Mesenchymal stem cell (in vitro differentiated cells and primary cell): Measurements from ENCODE around the gene THPO.

Source experiments
- DNase-seq: peaks from one replicate; pipeline ENCODE4 v3.0.0-alpha.2; 2013
- H2AFZ ChIP-seq: one replicate; pipeline ENCODE4 v1.6.1; 2013; ENCODE audit warnings: low read depth, mild to moderate bottlenecking, control low read depth, inconsistent platforms, low read length, moderate library complexity
- H2AK5ac ChIP-seq: 2 replicates; pipeline ENCODE4 v1.6.1; 2013; ENCODE audit warnings: low read length, moderate library complexity, mild to moderate bottlenecking, inconsistent platforms; ENCODE audit not compliant: severe bottlenecking
- H2BK120ac ChIP-seq: one replicate; pipeline ENCODE4 v1.6.1; 2013; ENCODE audit warnings: low read depth, mild to moderate bottlenecking, inconsistent platforms, low read length, moderate library complexity
- H2BK12ac ChIP-seq, 2 experiments: one replicate each; pipeline ENCODE4 v1.6.1; 2013; ENCODE audit warnings: inconsistent platforms in 2 of 2, low read length in 2 of 2, mild to moderate bottlenecking in 2 of 2, moderate library complexity in 2 of 2, control low read depth in 1 of 2
- H2BK15ac ChIP-seq: one replicate; pipeline ENCODE4 v1.6.1; 2013; ENCODE audit warnings: mild to moderate bottlenecking, low read depth, inconsistent platforms; ENCODE audit not compliant: poor library complexity, severe bottlenecking
- H2BK5ac ChIP-seq: 2 replicates; pipeline ENCODE4 v1.6.1; 2013; ENCODE audit warnings: low read depth, mild to moderate bottlenecking, low read length, control low read depth, inconsistent platforms; ENCODE audit not compliant: poor library complexity, severe bottlenecking
- H3K14ac ChIP-seq, 2 experiments: one replicate each; pipeline ENCODE4 v1.6.1; 2013; ENCODE audit warnings: inconsistent platforms in 2 of 2, low read length in 2 of 2, control low read depth in 1 of 2, mild to moderate bottlenecking in 1 of 2, moderate library complexity in 1 of 2
- H3K18ac ChIP-seq, 2 experiments: one replicate each; pipeline ENCODE4 v1.6.1; 2013; ENCODE audit warnings: inconsistent platforms in 2 of 2, low read length in 2 of 2, control low read depth in 1 of 2, low read depth in 1 of 2, mild to moderate bottlenecking in 1 of 2
- H3K23ac ChIP-seq, 2 experiments: one replicate each; pipeline ENCODE4 v1.6.1; 2013; ENCODE audit warnings: inconsistent platforms in 2 of 2, low read length in 2 of 2, mild to moderate bottlenecking in 2 of 2, moderate library complexity in 2 of 2, control low read depth in 1 of 2
- H3K27ac ChIP-seq: 2 replicates; pipeline ENCODE4 v1.5.1; 2013; ENCODE audit warnings: mild to moderate bottlenecking, moderate library complexity, low read length, control low read depth, inconsistent platforms; ENCODE audit not compliant: poor library complexity, severe bottlenecking
- H3K27me3 ChIP-seq, 2 experiments: 2 replicates each; pipeline versions ENCODE4 v1.6.1 to v1.7.0; 2013; ENCODE audit warnings: low read length in 2 of 2, mild to moderate bottlenecking in 2 of 2, moderate library complexity in 2 of 2, control low read depth in 1 of 2, inconsistent platforms in 1 of 2; ENCODE audit not compliant: control insufficient read depth in 1 of 2, insufficient read depth in 1 of 2
- H3K36me3 ChIP-seq, 2 experiments: 2 replicates each; pipeline versions ENCODE4 v1.6.1 to v1.7.0; 2013; ENCODE audit warnings: low read length in 2 of 2, control low read depth in 1 of 2, inconsistent platforms in 1 of 2, low read depth in 1 of 2, mild to moderate bottlenecking in 1 of 2; ENCODE audit not compliant: insufficient read depth in 2 of 2, control insufficient read depth in 1 of 2
- H3K4ac ChIP-seq, 2 experiments: one replicate each; pipeline ENCODE4 v1.6.1; 2013; ENCODE audit warnings: inconsistent platforms in 2 of 2, low read length in 2 of 2, mild to moderate bottlenecking in 2 of 2, moderate library complexity in 2 of 2, control low read depth in 1 of 2, low read depth in 1 of 2
- H3K4me1 ChIP-seq: 2 replicates; pipeline ENCODE4 v1.6.1; 2013; ENCODE audit warnings: low read depth, low read length, control low read depth; ENCODE audit not compliant: control insufficient read depth, insufficient read depth
- H3K4me2 ChIP-seq: 2 replicates; pipeline ENCODE4 v1.6.1; 2013; ENCODE audit warnings: low read length, mild to moderate bottlenecking, inconsistent platforms; ENCODE audit not compliant: poor library complexity, severe bottlenecking
- H3K4me3 ChIP-seq, 2 experiments: 2 replicates each; pipeline versions ENCODE4 v1.5.1 to v1.7.0; 2013; ENCODE audit warnings: low read length in 2 of 2, mild to moderate bottlenecking in 2 of 2, control low read depth in 1 of 2, low read depth in 1 of 2; ENCODE audit not compliant: insufficient read depth in 1 of 2
- H3K79me1 ChIP-seq: replicated peaks from 2 replicates; pipeline ENCODE4 v1.6.1; 2013; ENCODE audit warnings: mild to moderate bottlenecking, control low read depth, low read length, inconsistent platforms; ENCODE audit not compliant: poor library complexity, severe bottlenecking
- H3K9ac ChIP-seq: 2 replicates; pipeline ENCODE4 v1.7.0; 2013; ENCODE audit warnings: mild to moderate bottlenecking, low read length, moderate library complexity
- H3K9me3 ChIP-seq: 2 replicates; pipeline ENCODE4 v1.7.0; 2013; ENCODE audit warnings: mild to moderate bottlenecking, low read length; ENCODE audit not compliant: control insufficient read depth
- H4K8ac ChIP-seq: one replicate; pipeline ENCODE4 v1.6.1; 2013; ENCODE audit warnings: inconsistent platforms, mild to moderate bottlenecking, low read length, moderate library complexity
- H4K91ac ChIP-seq: one replicate; pipeline ENCODE4 v1.6.1; 2013; ENCODE audit warnings: mild to moderate bottlenecking, low read length, inconsistent platforms
- WGBS: methylation state at CpG from one replicate; pipeline ENCODE4 v1.1.7; 2013; ENCODE audit warnings: mixed read lengths; 5-methylcytosine and 5-hydroxymethylcytosine counted together

Gene THPO

DNA sequence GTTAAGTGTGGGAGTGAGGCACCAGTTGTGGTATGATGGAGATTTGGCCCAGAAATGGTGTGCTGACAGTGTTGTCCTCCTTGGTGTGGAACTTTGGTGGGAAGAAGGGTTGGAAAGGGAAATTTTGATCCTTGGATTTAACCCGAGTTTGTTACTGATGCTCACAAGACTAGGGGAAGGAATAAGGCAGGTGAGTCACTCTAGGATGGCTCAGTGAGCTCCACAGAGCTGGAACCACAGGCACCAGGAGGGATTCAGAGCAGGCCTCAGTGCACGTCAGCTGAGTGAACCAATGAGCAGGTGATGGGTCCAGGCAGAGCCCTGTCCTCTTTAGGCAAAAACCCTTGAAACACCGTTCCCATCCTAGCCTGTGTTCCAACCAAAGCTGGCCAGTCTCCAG lies 13.3 kb upstream of the THPO start:
- no peak overlapping the region for H2BK120ac ChIP-seq
- H2BK15ac ChIP-seq = no peak overlapping the region
- DNase-seq = no peak
- H2BK12ac ChIP-seq = no peak overlapping the region
- no peak overlapping the region for H3K4me2 ChIP-seq
- H3K4ac ChIP-seq = no peak overlapping the region
- H3K9ac ChIP-seq = no peak overlapping the region
- H4K91ac ChIP-seq = peak overlapping the region; percentile 19
- 80% methylated on average over 3 of the region's 3 CpGs for WGBS
- no peaks in the 10 kb centered on the region for H3K36me3 ChIP-seq
- no peak overlapping the region for H2AFZ ChIP-seq
- no peak overlapping the region for H3K14ac ChIP-seq
- no peak overlapping the region for H2AK5ac ChIP-seq
- peaks cover under 1% of the 10 kb centered on the region for H3K4me1 ChIP-seq
- no peak overlapping the region for H2BK5ac ChIP-seq
- H3K27me3 ChIP-seq = peaks cover 5 to 60% of the 10 kb centered on the region in 2 experiments
- no peak overlapping the region for H3K4me3 ChIP-seq
- no peak overlapping the region for H4K8ac ChIP-seq
- no peak overlapping the region for H3K27ac ChIP-seq
- H3K9me3 ChIP-seq = no peaks in the 10 kb centered on the region
- no peak overlapping the region for H3K18ac ChIP-seq
- no peak overlapping the region for H3K23ac ChIP-seq
- no peaks in the 10 kb centered on the region for H3K79me1 ChIP-seq

DNA sequence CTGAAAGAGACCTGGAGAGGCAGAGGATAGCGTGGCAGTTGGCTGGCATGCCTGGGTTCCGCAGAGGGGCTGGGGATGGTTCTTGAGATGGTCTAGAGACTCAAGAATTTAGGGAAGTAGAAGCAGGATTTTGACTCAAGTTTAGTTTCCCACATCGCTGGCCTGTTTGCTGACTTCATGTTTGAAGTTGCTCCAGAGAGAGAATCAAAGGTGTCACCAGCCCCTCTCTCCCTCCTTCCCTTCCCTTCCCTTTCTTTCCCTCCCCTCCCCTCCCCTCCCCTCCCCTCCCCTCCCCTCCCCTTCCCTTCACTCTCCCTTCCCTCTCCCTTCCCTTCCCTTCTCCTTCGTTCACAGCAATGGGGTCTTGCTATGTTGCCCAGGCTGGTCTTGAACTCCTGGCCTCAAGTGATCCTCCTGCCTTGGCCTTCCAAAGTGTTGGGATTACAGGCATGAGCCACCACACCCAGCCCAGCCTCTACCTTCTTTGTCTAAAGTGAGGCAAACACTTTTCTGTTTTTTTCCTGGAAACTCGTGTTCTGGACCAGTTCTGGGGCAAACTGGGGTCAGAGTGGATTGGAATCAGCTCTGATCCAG lies 12.0 kb upstream of the THPO start:
- Histone ChIP-seq H3K4me1 (peaks cover 4% of the 10 kb centered on the region), H3K4me3 (no peak overlapping the region), H3K27ac (no peak overlapping the region), H3K14ac (no peak overlapping the region), H2BK12ac (no peak overlapping the region), H4K8ac (no peak overlapping the region), H3K18ac (no peak overlapping the region), H3K27me3 (peaks cover 5 to 64% of the 10 kb centered on the region in 2 experiments), H3K4ac (no peak overlapping the region), H2AK5ac (no peak overlapping the region), H3K9ac (no peak overlapping the region), H3K23ac (no peak overlapping the region), H2BK15ac (no peak overlapping the region), H3K4me2 (no peak overlapping the region), H2BK120ac (no peak overlapping the region), H3K79me1 (no peaks in the 10 kb centered on the region), H3K36me3 (no peaks in the 10 kb centered on the region), H2BK5ac (no peak overlapping the region), H4K91ac (no peak overlapping the region), H2AFZ (no peak overlapping the region), H3K9me3 (no peaks in the 10 kb centered on the region)
- DNase-seq = no peak
- WGBS = 88% methylated on average over 4 of the region's 5 CpGs

DNA sequence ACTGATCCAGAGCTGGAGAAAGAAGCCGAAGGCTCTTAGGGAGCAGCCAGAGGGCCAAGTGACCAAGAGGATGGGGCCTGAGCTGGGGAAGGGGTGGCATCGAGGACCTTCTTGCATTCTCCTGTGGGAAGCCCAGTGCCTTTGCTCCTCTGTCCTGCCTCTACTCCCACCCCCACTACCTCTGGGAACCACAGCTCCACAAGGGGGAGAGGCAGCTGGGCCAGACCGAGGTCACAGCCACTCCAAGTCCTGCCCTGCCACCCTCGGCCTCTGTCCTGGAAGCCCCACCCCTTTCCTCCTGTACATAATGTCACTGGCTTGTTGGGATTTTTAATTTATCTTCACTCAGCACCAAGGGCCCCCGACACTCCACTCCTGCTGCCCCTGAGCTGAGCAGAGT lies 11.4 kb upstream of the THPO start:
- Histone ChIP-seq H3K9me3 (no peaks in the 10 kb centered on the region), H3K4me3 (no peak overlapping the region), H3K36me3 (no peaks in the 10 kb centered on the region), H2BK5ac (no peak overlapping the region), H3K27me3 (peaks cover 5 to 64% of the 10 kb centered on the region in 2 experiments), H4K8ac (no peak overlapping the region), H4K91ac (no peak overlapping the region), H3K23ac (no peak overlapping the region), H3K79me1 (no peaks in the 10 kb centered on the region), H3K4me1 (peaks cover 4% of the 10 kb centered on the region), H3K4ac (no peak overlapping the region), H2BK12ac (no peak overlapping the region), H2AFZ (no peak overlapping the region), H2BK15ac (no peak overlapping the region), H3K14ac (no peak overlapping the region), H3K4me2 (no peak overlapping the region), H3K18ac (no peak overlapping the region), H2AK5ac (no peak overlapping the region), H3K9ac (no peak overlapping the region), H2BK120ac (no peak overlapping the region), H3K27ac (no peak overlapping the region)
- DNase-seq = no peak
- 67% methylated on average over 3 of the region's 5 CpGs for WGBS

DNA sequence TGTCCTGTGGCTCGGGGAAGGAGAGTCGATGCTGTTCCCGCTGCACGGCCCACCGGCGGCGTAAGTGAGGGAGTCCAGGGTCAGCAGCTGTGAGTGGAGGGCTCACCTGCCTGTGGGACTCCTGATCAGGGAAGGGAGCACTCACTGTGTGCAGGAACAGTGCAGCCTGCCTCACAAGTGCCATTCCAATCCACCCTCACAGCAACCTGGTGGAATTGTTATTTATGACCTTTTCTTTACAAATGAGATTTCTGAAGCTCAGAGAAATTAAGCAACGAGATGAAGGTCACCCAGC lies 10.9 kb upstream of the THPO start:
- no peak overlapping the region for H2BK120ac ChIP-seq
- DNase-seq = no peak
- no peaks in the 10 kb centered on the region for H3K79me1 ChIP-seq
- peak overlapping the region in 1 of 2 experiments; percentile 62 for H3K14ac ChIP-seq
- no peak overlapping the region for H2BK12ac ChIP-seq
- no peaks in the 10 kb centered on the region for H3K9me3 ChIP-seq
- no peak overlapping the region for H2BK5ac ChIP-seq
- no peak overlapping the region for H4K8ac ChIP-seq
- no peak overlapping the region for H2AK5ac ChIP-seq
- H2BK15ac ChIP-seq = no peak overlapping the region
- peaks cover 4% of the 10 kb centered on the region for H3K4me1 ChIP-seq
- no peaks in the 10 kb centered on the region for H3K36me3 ChIP-seq
- H2AFZ ChIP-seq = no peak overlapping the region
- no peak overlapping the region for H3K18ac ChIP-seq
- no peak overlapping the region for H4K91ac ChIP-seq
- H3K4me3 ChIP-seq = no peak overlapping the region
- H3K27me3 ChIP-seq = peaks cover 5 to 64% of the 10 kb centered on the region in 2 experiments
- H3K4ac ChIP-seq = no peak overlapping the region
- H3K23ac ChIP-seq = no peak overlapping the region
- no peak overlapping the region for H3K27ac ChIP-seq
- no peak overlapping the region for H3K4me2 ChIP-seq
- 78% methylated on average over 8 of the region's 8 CpGs for WGBS
- no peak overlapping the region for H3K9ac ChIP-seq
